Lung (tissue), 12 donors: ENCODE measurements around the gene IST1. TPM values are rescaled to one million over a fixed set of nuclear protein-coding genes. Genes with fewer than 3 reads are reported as not detected.

ENCODE experiments used
- ATAC-seq: fragments of 200-7000 bp; cut with Tn5 transposase; one replicate; pipeline ENCODE4 v1.9.1; 2020; ENCODE audit warnings: moderate number of reproducible peaks; ENCODE audit not compliant: insufficient read depth, low FRiP score
- DNase-seq, 3 donors: peaks; one replicate each; pipeline ENCODE4 v3.0.0-alpha.2; 2013 to 2017
- H3K27ac ChIP-seq, 2 donors: one replicate each; pipeline ENCODE4 v1.5.1; 2013; ENCODE audit warnings: mild to moderate bottlenecking in 2 of 2, moderate library complexity in 2 of 2, control low read depth in 1 of 2, inconsistent platforms in 1 of 2, low read depth in 1 of 2, low read length in 1 of 2
- H3K27me3 ChIP-seq, 3 donors: one replicate each; pipeline ENCODE4 v1.5.1; 2013; ENCODE audit warnings: low read length in 2 of 3; ENCODE audit not compliant: control insufficient read depth in 3 of 3, insufficient read depth in 3 of 3
- H3K36me3 ChIP-seq, 4 donors: one replicate each; pipeline ENCODE4 v1.5.1; 2013; ENCODE audit warnings: low read length in 4 of 4, mild to moderate bottlenecking in 1 of 4, moderate library complexity in 1 of 4; ENCODE audit not compliant: control insufficient read depth in 4 of 4, insufficient read depth in 4 of 4
- H3K4me1 ChIP-seq, 5 donors: one replicate each; pipeline ENCODE4 v1.5.1; 2013; ENCODE audit warnings: low read length in 5 of 5, mild to moderate bottlenecking in 2 of 5, moderate library complexity in 1 of 5; ENCODE audit not compliant: control insufficient read depth in 5 of 5, insufficient read depth in 5 of 5
- H3K4me3 ChIP-seq: one replicate; pipeline ENCODE4 v1.5.1; 2013; ENCODE audit warnings: mild to moderate bottlenecking, control low read depth, moderate library complexity
- H3K9ac ChIP-seq, 2 donors: one replicate each; pipeline ENCODE4 v1.5.1; 2013; ENCODE audit warnings: low read length in 2 of 2, control low read depth in 1 of 2; ENCODE audit not compliant: insufficient read depth in 1 of 2
- H3K9me3 ChIP-seq, 4 donors: one replicate each; pipeline ENCODE4 v1.5.1; 2013; ENCODE audit warnings: low read length in 3 of 4, mild to moderate bottlenecking in 1 of 4, moderate library complexity in 1 of 4; ENCODE audit not compliant: control insufficient read depth in 4 of 4, insufficient read depth in 3 of 4
- WGBS, 2 donors: extraction: QIAGEN DNeasy Blood & Tissue Kit; methylation state at CpG; one replicate each; pipeline ENCODE4 v1.1.7; 2013; 5-methylcytosine and 5-hydroxymethylcytosine counted together
- polyA plus RNA-seq, 2 donors: library from polyadenylated mRNA; stranded (reverse); fragments of 200-250 nt; gene quantifications; one replicate each; pipeline ENCODE4 v1.2.1, GENCODE V29; 2013
- total RNA-seq, 2 donors: library from RNA; depleted of rRNA in 1 of 2; stranded (reverse); fragments of >200 nt in 1 of 2; gene quantifications; one replicate each; pipeline ENCODE4 v1.2.1, GENCODE V29; 2014 to 2021
- TF ChIP-seq, protein P1 (sequence below): IDR thresholded peaks from 2 replicates; pipeline ENCODE4 v1.5.1; 2012; ENCODE audit warnings: mild to moderate bottlenecking; ENCODE audit errors: control extremely low read depth, extremely low read depth
- donor health status: control.
- donor health status: control.
- donor health status: Bipolar disorder and iron deficiency.
- donor health status: healthy.
- donor health status: DM: yes; HTN: yes; CAD: no.

IST1 gene
- total and polyA plus RNA-seq, 4 donors = 77.4 to 236 (median 146) TPM

GRCh38 chr16:71885261-71885650 lies 10.1 kb upstream of the IST1 start:
- H3K4me3 ChIP-seq = no peak overlapping the region
- 27 to 35% methylated on average over 4 of the region's 4 CpGs for WGBS, 2 donors
- DNase-seq = no peak
- H3K36me3 ChIP-seq = peaks cover 0 to 9% (median 0%) of the 10 kb centered on the region in 4 donors
- peaks cover 0 to 9% (median 0%) of the 10 kb centered on the region in 5 donors for H3K4me1 ChIP-seq
- TF ChIP-seq, protein P1, sequence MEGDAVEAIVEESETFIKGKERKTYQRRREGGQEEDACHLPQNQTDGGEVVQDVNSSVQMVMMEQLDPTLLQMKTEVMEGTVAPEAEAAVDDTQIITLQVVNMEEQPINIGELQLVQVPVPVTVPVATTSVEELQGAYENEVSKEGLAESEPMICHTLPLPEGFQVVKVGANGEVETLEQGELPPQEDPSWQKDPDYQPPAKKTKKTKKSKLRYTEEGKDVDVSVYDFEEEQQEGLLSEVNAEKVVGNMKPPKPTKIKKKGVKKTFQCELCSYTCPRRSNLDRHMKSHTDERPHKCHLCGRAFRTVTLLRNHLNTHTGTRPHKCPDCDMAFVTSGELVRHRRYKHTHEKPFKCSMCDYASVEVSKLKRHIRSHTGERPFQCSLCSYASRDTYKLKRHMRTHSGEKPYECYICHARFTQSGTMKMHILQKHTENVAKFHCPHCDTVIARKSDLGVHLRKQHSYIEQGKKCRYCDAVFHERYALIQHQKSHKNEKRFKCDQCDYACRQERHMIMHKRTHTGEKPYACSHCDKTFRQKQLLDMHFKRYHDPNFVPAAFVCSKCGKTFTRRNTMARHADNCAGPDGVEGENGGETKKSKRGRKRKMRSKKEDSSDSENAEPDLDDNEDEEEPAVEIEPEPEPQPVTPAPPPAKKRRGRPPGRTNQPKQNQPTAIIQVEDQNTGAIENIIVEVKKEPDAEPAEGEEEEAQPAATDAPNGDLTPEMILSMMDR = no peak
- no peaks in the 10 kb centered on the region for H3K9me3 ChIP-seq
- ATAC-seq = no peak
- no peak overlapping the region for H3K9ac ChIP-seq
- H3K27me3 ChIP-seq = no peaks in the 10 kb centered on the region
- H3K27ac ChIP-seq = no peak overlapping the region

DNA sequence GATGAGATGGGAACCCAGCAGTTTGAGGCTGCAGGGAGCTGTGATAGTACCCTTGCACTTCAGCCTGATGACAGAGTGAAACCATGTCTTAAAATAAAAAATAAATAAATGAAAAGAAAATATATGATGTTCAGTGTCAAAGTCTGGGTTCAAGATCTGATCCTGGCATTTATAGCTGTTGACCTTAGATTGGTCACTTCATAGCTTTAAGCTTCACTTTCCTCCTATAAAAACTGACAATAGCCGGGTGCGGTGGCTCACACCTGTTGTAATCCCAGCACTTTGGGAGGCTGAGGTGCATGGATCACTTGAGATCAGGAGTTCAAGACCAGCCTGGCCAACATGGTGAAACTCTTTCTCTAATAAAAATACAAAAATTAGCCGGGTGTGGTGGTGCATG lies 6.2 kb upstream of the IST1 start:
- WGBS, 2 donors = 96% methylated on average over 3 of the region's 3 CpGs
- no peaks in the 10 kb centered on the region for H3K9me3 ChIP-seq
- TF ChIP-seq, protein P1 = no peak
- DNase-seq = no peak
- H3K4me1 ChIP-seq = peaks cover 0 to 6% (median 0%) of the 10 kb centered on the region in 5 donors
- H3K27me3 ChIP-seq = no peaks in the 10 kb centered on the region
- H3K27ac ChIP-seq = no peak overlapping the region
- no peak overlapping the region for H3K9ac ChIP-seq
- no peak overlapping the region for H3K4me3 ChIP-seq
- no peaks in the 10 kb centered on the region for H3K36me3 ChIP-seq
- ATAC-seq = no peak

- peak overlapping the region; percentile 87 to 95 for H3K27ac ChIP-seq
- no peaks in the 10 kb centered on the region for H3K27me3 ChIP-seq
- H3K4me3 ChIP-seq = no peak overlapping the region
- peak overlapping the region in 1 of 2 donors; percentile 94 for H3K9ac ChIP-seq
- H3K9me3 ChIP-seq = no peaks in the 10 kb centered on the region
- 37 to 41% methylated on average over 7 of the region's 7 CpGs for WGBS, 2 donors
- ATAC-seq (no peak), DNase-seq (no peak)
- H3K4me1 ChIP-seq = peaks cover 2 to 15% (median 4%) of the 10 kb centered on the region in 5 donors
- no peaks in the 10 kb centered on the region for H3K36me3 ChIP-seq
- TF ChIP-seq, protein P1 = no peak
Measured at GRCh38 chr16:71893888-71894228, 1.5 kb upstream of the IST1 start.
